Peyer's patch (tissue), 4 donors: ENCODE data around the gene ZEB1. TPM values are rescaled to one million over a fixed set of nuclear protein-coding genes. Genes with fewer than 3 reads are reported as not detected.
"Not testable (repeated sequence)": the region's sequence is repeated elsewhere in the genome, so short reads cannot be mapped to it uniquely, and the experiment has no call there.

Experiments
- DNase-seq, 3 donors: peaks; one replicate each; pipeline ENCODE4 v3.0.0-alpha.2; 2017 to 2019
- H3K27ac ChIP-seq, 4 donors: fragments of 200-600 bp; sonication (generic); one replicate each; pipeline ENCODE4 v1.5.1; 2016 to 2019
- H3K27me3 ChIP-seq, 2 donors: fragments of 200-600 bp; sonication (generic); one replicate each; pipeline ENCODE4 v1.5.1; 2019
- H3K36me3 ChIP-seq, 3 donors: fragments of 200-600 bp; sonication (generic); one replicate each; pipeline ENCODE4 v1.5.1; 2016 to 2019
- H3K4me1 ChIP-seq, 4 donors: fragments of 200-600 bp; sonication (generic); one replicate each; pipeline ENCODE4 v1.5.1; 2016 to 2019
- H3K4me3 ChIP-seq, 4 donors: fragments of 200-600 bp; sonication (generic); 1 replicate in 3 of 4; 2 replicates in 1 of 4; pipeline ENCODE4 v1.5.1; 2016 to 2019; ENCODE audit warnings: mild to moderate bottlenecking in 1 of 4
- H3K9me3 ChIP-seq, 4 donors: fragments of 200-600 bp; sonication (generic); one replicate each; pipeline ENCODE4 v1.5.1; 2016 to 2019; ENCODE audit warnings: mild to moderate bottlenecking in 1 of 4
- CTCF ChIP-seq, 6 experiments: fragments of 450-650 bp in 4 of 6; fragments of 200-600 bp in 2 of 6; sonication (generic) in 1 of 6; IDR thresholded peaks; one replicate each; pipeline ENCODE4 v1.5.1; 2017 to 2019; ENCODE audit warnings: antibody characterized with exemption in 6 of 6, mild to moderate bottlenecking in 3 of 6, moderate library complexity in 1 of 6
- POLR2A ChIP-seq, 2 donors: fragments of 450-650 bp; IDR thresholded peaks; one replicate each; pipeline ENCODE4 v1.5.1; 2017; ENCODE audit warnings: antibody characterized with exemption in 2 of 2, mild to moderate bottlenecking in 2 of 2, moderate library complexity in 2 of 2
- total RNA-seq, 4 donors: library from RNA; depleted of rRNA; stranded (reverse); fragments of >200 nt; gene quantifications; one replicate each; pipeline ENCODE4 v1.1.0, GENCODE V29; 2016

ZEB1 gene
- total RNA-seq, 4 donors from 2014 or later, result 6.1 to 75.9 (median 16.8) TPM

GRCh38 chr10:31350891-31351290, 31.9 kb downstream of the ZEB1 start:
- no peak for DNase-seq
- Histone ChIP-seq H3K4me3 (no peak overlapping the region), H3K27ac (no peak overlapping the region), H3K9me3 (no peaks in the 10 kb centered on the region), H3K36me3 (no peaks in the 10 kb centered on the region), H3K27me3 (no peaks in the 10 kb centered on the region), H3K4me1 (no peaks in the 10 kb centered on the region)
- no peak for TF ChIP-seq POLR2A (IDR thresholded peaks at IDR 0.05)
- no peak for TF ChIP-seq CTCF (IDR thresholded peaks at IDR 0.05)

GRCh38 chr10:31352436-31353226, 33.6 kb downstream of the ZEB1 start:
- no peak for TF ChIP-seq CTCF (IDR thresholded peaks at IDR 0.05)
- TF ChIP-seq POLR2A (IDR thresholded peaks at IDR 0.05), result no peak
- no peaks in the 10 kb centered on the region for H3K4me1 ChIP-seq
- H3K4me3 ChIP-seq, result no peak overlapping the region

GRCh38 chr10:31353574-31353973, 34.6 kb downstream of the ZEB1 start:
- Histone ChIP-seq H3K27ac (no peak overlapping the region), H3K9me3 (no peaks in the 10 kb centered on the region), H3K4me1 (peaks cover 0 to under 1% (median 0%) of the 10 kb centered on the region in 4 donors), H3K27me3 (no peaks in the 10 kb centered on the region), H3K4me3 (no peak overlapping the region), H3K36me3 (no peaks in the 10 kb centered on the region)
- TF ChIP-seq CTCF (IDR thresholded peaks at IDR 0.05) (peak in 1 of 6 experiments; percentile 21), POLR2A (IDR thresholded peaks at IDR 0.05) (no peak)
- DNase-seq, result no peak

More at GRCh38 chr10:31352436-31353226, 33.6 kb downstream of the ZEB1 start:
- no peak overlapping the region for H3K27ac ChIP-seq
- no peaks in the 10 kb centered on the region for H3K27me3 ChIP-seq
- no peak for DNase-seq
- no peaks in the 10 kb centered on the region for H3K36me3 ChIP-seq
- no peaks in the 10 kb centered on the region for H3K9me3 ChIP-seq

GRCh38 chr10:31358688-31359330, 39.8 kb downstream of the ZEB1 start:
- Histone ChIP-seq H3K27ac (no peak overlapping the region), H3K4me3 (no peak overlapping the region), H3K9me3 (no peaks in the 10 kb centered on the region), H3K36me3 (no peaks in the 10 kb centered on the region), H3K27me3 (no peaks in the 10 kb centered on the region), H3K4me1 (peaks cover 0 to 11% (median 0%) of the 10 kb centered on the region in 4 donors)
- no peak for DNase-seq
- TF ChIP-seq CTCF (IDR thresholded peaks at IDR 0.05) (no peak), POLR2A (IDR thresholded peaks at IDR 0.05) (no peak)

- Histone ChIP-seq H3K27me3 (no peaks in the 10 kb centered on the region), H3K36me3 (no peaks in the 10 kb centered on the region), H3K9me3 (no peaks in the 10 kb centered on the region), H3K27ac (no peak overlapping the region), H3K4me3 (no peak overlapping the region), H3K4me1 (peaks cover 0 to 11% (median 0%) of the 10 kb centered on the region in 4 donors)
- TF ChIP-seq POLR2A (IDR thresholded peaks at IDR 0.05) (no peak), CTCF (IDR thresholded peaks at IDR 0.05) (no peak)
- DNase-seq, result no peak
Measured at GRCh38 chr10:31359979-31360378, 41.0 kb downstream of the ZEB1 start.

GRCh38 chr10:31361475-31361874, 42.5 kb downstream of the ZEB1 start:
- H3K4me3 ChIP-seq, H3K27me3 ChIP-seq, H3K36me3 ChIP-seq, H3K27ac ChIP-seq, DNase-seq, H3K9me3 ChIP-seq: not testable (repeated sequence)
- peaks cover 0 to 11% (median 0%) of the 10 kb centered on the region in 4 donors for H3K4me1 ChIP-seq
